ENCODE data around the gene CNGB1.

CNGB1 gene

GRCh38 chr16:57892447-57893096 is 78.4 kb downstream of the CNGB1 start:
- ATAC-seq, result no peak
- Mint-ChIP-seq H3K4me1 (peaks cover 17% of the 10 kb centered on the region), H3K4me3 (no peak overlapping the region), H3K36me3 (no peaks in the 10 kb centered on the region), H3K27ac (peak overlapping the region; percentile 6), H3K9me3 (no peaks in the 10 kb centered on the region)
- DNase-seq (ENCODE audit: low spot score in 2 of 2), result no peak

- ATAC-seq, result no peak
- H3K36me3 Mint-ChIP-seq, result no peaks in the 10 kb centered on the region
- no peak overlapping the region for H3K4me3 Mint-ChIP-seq
- no peak overlapping the region for H3K27ac Mint-ChIP-seq
- peaks cover 17% of the 10 kb centered on the region for H3K4me1 Mint-ChIP-seq
- no peaks in the 10 kb centered on the region for H3K9me3 Mint-ChIP-seq
- DNase-seq (ENCODE audit: low spot score in 2 of 2), result no peak
Observed at GRCh38 chr16:57892041-57892440, 78.9 kb downstream of the CNGB1 start.

- peaks cover 17% of the 10 kb centered on the region for H3K4me1 Mint-ChIP-seq
- no peak for DNase-seq (ENCODE audit: low spot score in 2 of 2)
- peak overlapping the region; percentile 24 for H3K27ac Mint-ChIP-seq
- no peak overlapping the region for H3K4me3 Mint-ChIP-seq
- H3K9me3 Mint-ChIP-seq, result no peaks in the 10 kb centered on the region
- H3K36me3 Mint-ChIP-seq, result no peaks in the 10 kb centered on the region
- no peak for ATAC-seq
Observed at GRCh38 chr16:57890752-57891111, 80.2 kb downstream of the CNGB1 start.

GRCh38 chr16:57889960-57890751 is 80.8 kb downstream of the CNGB1 start:
- H3K4me1 Mint-ChIP-seq, result peaks cover 17% of the 10 kb centered on the region
- DNase-seq (ENCODE audit: low spot score in 2 of 2) (no peak), ATAC-seq (no peak)
- H3K9me3 Mint-ChIP-seq, result no peaks in the 10 kb centered on the region
- no peak overlapping the region for H3K4me3 Mint-ChIP-seq
- no peaks in the 10 kb centered on the region for H3K36me3 Mint-ChIP-seq
- peak overlapping the region; percentile 24 for H3K27ac Mint-ChIP-seq

- no peak for DNase-seq (ENCODE audit: low spot score in 2 of 2)
- H3K36me3 Mint-ChIP-seq, result no peaks in the 10 kb centered on the region
- no peaks in the 10 kb centered on the region for H3K9me3 Mint-ChIP-seq
- ATAC-seq, result peak; percentile 64
- H3K4me3 Mint-ChIP-seq, result no peak overlapping the region
- H3K27ac Mint-ChIP-seq, result no peak overlapping the region
- H3K4me1 Mint-ChIP-seq, result peaks cover 20% of the 10 kb centered on the region
Observed at GRCh38 chr16:57889522-57889921, 81.4 kb downstream of the CNGB1 start.

- no peak for DNase-seq (ENCODE audit: low spot score in 2 of 2)
- Mint-ChIP-seq H3K4me3 (no peak overlapping the region), H3K9me3 (no peaks in the 10 kb centered on the region), H3K4me1 (peaks cover 22% of the 10 kb centered on the region), H3K36me3 (no peaks in the 10 kb centered on the region), H3K27ac (no peak overlapping the region)
- ATAC-seq, result no peak
Observed at GRCh38 chr16:57889111-57889510, 81.8 kb downstream of the CNGB1 start.

- peak overlapping the region; percentile 6 for H3K27ac Mint-ChIP-seq
- H3K4me3 Mint-ChIP-seq, result no peak overlapping the region
- H3K9me3 Mint-ChIP-seq, result no peaks in the 10 kb centered on the region
- no peak for ATAC-seq
- H3K4me1 Mint-ChIP-seq, result peaks cover 18% of the 10 kb centered on the region
- H3K36me3 Mint-ChIP-seq, result no peaks in the 10 kb centered on the region
- DNase-seq (ENCODE audit: low spot score in 2 of 2), result no peak
Observed at GRCh38 chr16:57888128-57888527, 82.8 kb downstream of the CNGB1 start.

- DNase-seq (ENCODE audit: low spot score in 2 of 2), result no peak
- H3K27ac Mint-ChIP-seq, result peak overlapping the region; percentile 6
Observed at GRCh38 chr16:57887711-57888110, 83.2 kb downstream of the CNGB1 start.

GRCh38 chr16:57886427-57886826 is 84.5 kb downstream of the CNGB1 start:
- no peak for ATAC-seq
- Mint-ChIP-seq H3K4me1 (peaks cover 13% of the 10 kb centered on the region), H3K9me3 (no peaks in the 10 kb centered on the region), H3K4me3 (no peak overlapping the region), H3K27ac (no peak overlapping the region), H3K36me3 (no peaks in the 10 kb centered on the region)
- DNase-seq (ENCODE audit: low spot score in 2 of 2), result no peak

More at GRCh38 chr16:57887711-57888110, 83.2 kb downstream of the CNGB1 start:
- H3K9me3 Mint-ChIP-seq, result no peaks in the 10 kb centered on the region
- H3K36me3 Mint-ChIP-seq, result no peaks in the 10 kb centered on the region
- peaks cover 15% of the 10 kb centered on the region for H3K4me1 Mint-ChIP-seq
- H3K4me3 Mint-ChIP-seq, result no peak overlapping the region
- ATAC-seq, result no peak

GRCh38 chr16:57884655-57885133 is 86.2 kb downstream of the CNGB1 start:
- ATAC-seq (peak; percentile 31), DNase-seq (ENCODE audit: low spot score in 2 of 2) (no peak)
- Mint-ChIP-seq H3K36me3 (no peaks in the 10 kb centered on the region), H3K4me1 (peaks cover 6% of the 10 kb centered on the region), H3K27ac (no peak overlapping the region), H3K9me3 (no peaks in the 10 kb centered on the region), H3K4me3 (no peak overlapping the region)

GRCh38 chr16:57883953-57884654 is 86.8 kb downstream of the CNGB1 start:
- ATAC-seq (no peak), DNase-seq (ENCODE audit: low spot score in 2 of 2) (no peak)
- H3K36me3 Mint-ChIP-seq, result no peaks in the 10 kb centered on the region
- no peaks in the 10 kb centered on the region for H3K9me3 Mint-ChIP-seq
- H3K4me1 Mint-ChIP-seq, result peaks cover 6% of the 10 kb centered on the region
- no peak overlapping the region for H3K27ac Mint-ChIP-seq
- H3K4me3 Mint-ChIP-seq, result no peak overlapping the region

- Mint-ChIP-seq H3K4me3 (no peak overlapping the region), H3K9me3 (no peaks in the 10 kb centered on the region), H3K36me3 (no peaks in the 10 kb centered on the region), H3K4me1 (peaks cover 6% of the 10 kb centered on the region), H3K27ac (no peak overlapping the region)
- DNase-seq (ENCODE audit: low spot score in 2 of 2), result no peak
- ATAC-seq, result no peak
Observed at GRCh38 chr16:57883480-57883879, 87.4 kb downstream of the CNGB1 start.

GRCh38 chr16:57882792-57883191 is 88.1 kb downstream of the CNGB1 start:
- Mint-ChIP-seq H3K27ac (no peak overlapping the region), H3K36me3 (no peaks in the 10 kb centered on the region), H3K9me3 (no peaks in the 10 kb centered on the region), H3K4me1 (peaks cover 6% of the 10 kb centered on the region), H3K4me3 (no peak overlapping the region)
- no peak for DNase-seq (ENCODE audit: low spot score in 2 of 2)
- ATAC-seq, result no peak

- no peaks in the 10 kb centered on the region for H3K9me3 Mint-ChIP-seq
- H3K36me3 Mint-ChIP-seq, result no peaks in the 10 kb centered on the region
- H3K4me3 Mint-ChIP-seq, result no peak overlapping the region
- no peak for DNase-seq (ENCODE audit: low spot score in 2 of 2)
- peaks cover 6% of the 10 kb centered on the region for H3K4me1 Mint-ChIP-seq
- H3K27ac Mint-ChIP-seq, result no peak overlapping the region
- ATAC-seq, result no peak
Observed at GRCh38 chr16:57882206-57882605, 88.7 kb downstream of the CNGB1 start.

GRCh38 chr16:57878586-57878985 is 92.3 kb downstream of the CNGB1 start:
- Mint-ChIP-seq H3K4me1 (peaks cover 7% of the 10 kb centered on the region), H3K27ac (peak overlapping the region; percentile 34), H3K36me3 (no peaks in the 10 kb centered on the region), H3K4me3 (no peak overlapping the region), H3K9me3 (no peaks in the 10 kb centered on the region)
- ATAC-seq (no peak), DNase-seq (ENCODE audit: low spot score in 2 of 2) (no peak)

All from stimulated activated effector memory CD8-positive, alpha-beta T cell treated with anti-CD3 and anti-CD28 coated beads, Interleukin-12 subunit alpha, Interleukin-12 subunit beta, amount 100 ng/mL, for 72 hours (primary cell).